Dendritic cell treated with granulocyte-macrophage colony-stimulating factor and Interleukin-4, amounts not matched to agents 40 ng/mL and 50 ng/mL, for 4 days (primary cell): ENCODE data around the gene STK11.
A peak's percentile ranks its signal among the peaks of the same experiment; 100 is the strongest.
"Not testable (repeated sequence)": the region's sequence is repeated elsewhere in the genome, so short reads cannot be mapped to it uniquely, and the experiment has no call there.

ENCODE experiments used
- H3K27ac Mint-ChIP-seq: one replicate; pipeline ENCODE4 v1.8.0; 2022; ENCODE audit warnings: mild to moderate bottlenecking, mixed read lengths
- H3K27me3 Mint-ChIP-seq: one replicate; pipeline ENCODE4 v1.8.0; 2022; ENCODE audit warnings: mild to moderate bottlenecking, mixed read lengths
- H3K36me3 Mint-ChIP-seq: one replicate; pipeline ENCODE4 v1.8.0; 2022; ENCODE audit warnings: low read depth, mixed read lengths
- H3K4me1 Mint-ChIP-seq: one replicate; pipeline ENCODE4 v1.8.0; 2022; ENCODE audit warnings: low read depth, mixed read lengths
- H3K4me3 Mint-ChIP-seq: one replicate; pipeline ENCODE4 v1.8.0; 2022; ENCODE audit warnings: mild to moderate bottlenecking, moderate library complexity, mixed read lengths
- H3K9me3 Mint-ChIP-seq: one replicate; pipeline ENCODE4 v1.8.0; 2022; ENCODE audit warnings: mixed read lengths
- intact Hi-C: fragments of 100-400 bp; cut with micrococcal nuclease; formaldehyde crosslinking; loops from one replicate; pipeline ENCODE4 v1.15.0; 2022

The STK11 gene

GRCh38 chr19:1173845-1174809 lies 31.5 kb upstream of the STK11 start, which contains the start of gene SBNO2:
Gene SBNO2, minus strand, starts transcription at chr19:1174268. Its CDS starts 19,992 bp downstream, at chr19:1154276.
- peaks cover 72% of the 10 kb centered on the region for H3K4me1 Mint-ChIP-seq
- H3K36me3 Mint-ChIP-seq: peaks cover 47% of the 10 kb centered on the region
- peak within 1 kb of the TSS; percentile 99 for H3K27ac Mint-ChIP-seq
- H3K4me3 Mint-ChIP-seq: peak within 1 kb of the TSS; percentile 98
- intact Hi-C loops: loop anchor here (5.0 kb wide), 1 partner anchor 42 kb away; no protein-coding TSS in a partner anchor
- H3K9me3 Mint-ChIP-seq: no peaks in the 10 kb centered on the region
- H3K27me3 Mint-ChIP-seq: no peaks in the 10 kb centered on the region

GRCh38 chr19:1177322-1178114 lies 28.1 kb upstream of the STK11 start:
- no peaks in the 10 kb centered on the region for H3K9me3 Mint-ChIP-seq
- H3K36me3 Mint-ChIP-seq: peaks cover 14% of the 10 kb centered on the region
- no peaks in the 10 kb centered on the region for H3K27me3 Mint-ChIP-seq
- peak overlapping the region; percentile 88 for H3K27ac Mint-ChIP-seq
- H3K4me3 Mint-ChIP-seq: peak overlapping the region; percentile 44
- intact Hi-C loops: no loop called here
- peaks cover 70% of the 10 kb centered on the region for H3K4me1 Mint-ChIP-seq

- peak overlapping the region; percentile 73 for H3K4me3 Mint-ChIP-seq
- H3K27ac Mint-ChIP-seq: peak overlapping the region; percentile 86
- intact Hi-C loops: no loop called here
These were observed 24.0 kb upstream of the STK11 start for GRCh38 chr19:1181606-1182005.

GRCh38 chr19:1182068-1182467 lies 23.5 kb upstream of the STK11 start:
- peak overlapping the region; percentile 86 for H3K27ac Mint-ChIP-seq
- intact Hi-C loops: no loop called here
- no peaks in the 10 kb centered on the region for H3K27me3 Mint-ChIP-seq

More at GRCh38 chr19:1181606-1182005, 24.0 kb upstream of the STK11 start:
- H3K36me3 Mint-ChIP-seq: no peaks in the 10 kb centered on the region
- no peaks in the 10 kb centered on the region for H3K9me3 Mint-ChIP-seq
- H3K4me1 Mint-ChIP-seq: peaks cover 80% of the 10 kb centered on the region
- no peaks in the 10 kb centered on the region for H3K27me3 Mint-ChIP-seq

GRCh38 chr19:1182727-1183126 lies 22.9 kb upstream of the STK11 start:
- Mint-ChIP-seq H3K27me3 (no peaks in the 10 kb centered on the region), H3K27ac (no peak overlapping the region), H3K36me3 (no peaks in the 10 kb centered on the region), H3K4me3 (no peak overlapping the region), H3K9me3 (no peaks in the 10 kb centered on the region), H3K4me1 (peaks cover 69% of the 10 kb centered on the region)
- intact Hi-C loops: no loop called here

More at GRCh38 chr19:1182068-1182467, 23.5 kb upstream of the STK11 start:
- H3K9me3 Mint-ChIP-seq: no peaks in the 10 kb centered on the region
- H3K4me1 Mint-ChIP-seq: peaks cover 76% of the 10 kb centered on the region
- H3K4me3 Mint-ChIP-seq: no peak overlapping the region
- no peaks in the 10 kb centered on the region for H3K36me3 Mint-ChIP-seq

- Mint-ChIP-seq H3K27ac (no peak overlapping the region), H3K27me3 (no peaks in the 10 kb centered on the region), H3K4me3 (no peak overlapping the region), H3K36me3 (no peaks in the 10 kb centered on the region), H3K9me3 (no peaks in the 10 kb centered on the region), H3K4me1 (peaks cover 64% of the 10 kb centered on the region)
- intact Hi-C loops: no loop called here
These were observed 21.9 kb upstream of the STK11 start for GRCh38 chr19:1183543-1184172.

GRCh38 chr19:1189419-1189818 lies 16.2 kb upstream of the STK11 start:
- peak overlapping the region; percentile 75 for H3K27ac Mint-ChIP-seq
- intact Hi-C loops: no loop called here
- peaks cover 2% of the 10 kb centered on the region for H3K27me3 Mint-ChIP-seq
- no peaks in the 10 kb centered on the region for H3K36me3 Mint-ChIP-seq
- no peaks in the 10 kb centered on the region for H3K9me3 Mint-ChIP-seq
- H3K4me1 Mint-ChIP-seq: peaks cover 33% of the 10 kb centered on the region
- no peak overlapping the region for H3K4me3 Mint-ChIP-seq

- intact Hi-C loops: no loop called here
These were observed 6.0 kb upstream of the STK11 start for GRCh38 chr19:1199531-1199930.

GRCh38 chr19:1200614-1201013 lies 5.0 kb upstream of the STK11 start:
- peaks cover 12% of the 10 kb centered on the region for H3K4me1 Mint-ChIP-seq
- H3K27me3 Mint-ChIP-seq, intact Hi-C loops, H3K27ac Mint-ChIP-seq, H3K9me3 Mint-ChIP-seq, H3K36me3 Mint-ChIP-seq, H3K4me3 Mint-ChIP-seq: not testable (repeated sequence)

More at GRCh38 chr19:1199531-1199930, 6.0 kb upstream of the STK11 start:
- Mint-ChIP-seq H3K9me3 (no peaks in the 10 kb centered on the region), H3K4me1 (peaks cover 12% of the 10 kb centered on the region), H3K27ac (no peak overlapping the region), H3K36me3 (no peaks in the 10 kb centered on the region), H3K4me3 (no peak overlapping the region), H3K27me3 (no peaks in the 10 kb centered on the region)

GRCh38 chr19:1206150-1206863 lies 729 bp downstream of the STK11 start:
- Mint-ChIP-seq H3K4me3 (peak overlapping the region; percentile 93), H3K4me1 (peaks cover 42% of the 10 kb centered on the region), H3K36me3 (peaks cover 49% of the 10 kb centered on the region), H3K27me3 (no peaks in the 10 kb centered on the region), H3K27ac (peak overlapping the region; percentile 88), H3K9me3 (no peaks in the 10 kb centered on the region)
- intact Hi-C loops: no loop called here

- Mint-ChIP-seq H3K27ac (peak overlapping the region; percentile 88), H3K27me3 (no peaks in the 10 kb centered on the region), H3K9me3 (no peaks in the 10 kb centered on the region), H3K4me1 (peaks cover 49% of the 10 kb centered on the region), H3K4me3 (peak overlapping the region; percentile 93), H3K36me3 (peaks cover 55% of the 10 kb centered on the region)
- intact Hi-C loops: no loop called here
These were observed 1.4 kb downstream of the STK11 start for GRCh38 chr19:1206864-1207450.

GRCh38 chr19:1208830-1209229 lies 3.3 kb downstream of the STK11 start:
- H3K27me3 Mint-ChIP-seq, H3K27ac Mint-ChIP-seq, intact Hi-C loops, H3K9me3 Mint-ChIP-seq: not testable (repeated sequence)
- peaks cover 47% of the 10 kb centered on the region for H3K4me1 Mint-ChIP-seq
- H3K36me3 Mint-ChIP-seq: peaks cover 65% of the 10 kb centered on the region
- peak overlapping the region; percentile 26 for H3K4me3 Mint-ChIP-seq

- Mint-ChIP-seq H3K27me3 (no peaks in the 10 kb centered on the region), H3K27ac (no peak overlapping the region), H3K4me3 (no peak overlapping the region), H3K9me3 (no peaks in the 10 kb centered on the region), H3K4me1 (peaks cover 61% of the 10 kb centered on the region), H3K36me3 (peaks cover 67% of the 10 kb centered on the region)
- intact Hi-C loops: no loop called here
These were observed 4.6 kb downstream of the STK11 start for GRCh38 chr19:1210227-1210538.
